ENCODE results near the gene ZNF462. TPM values are rescaled to one million over a fixed set of nuclear protein-coding genes. Genes with fewer than 3 reads are reported as not detected.

ZNF462 gene
- total RNA-seq, 1 donor from 2014 or later = 28.5 TPM

DNA sequence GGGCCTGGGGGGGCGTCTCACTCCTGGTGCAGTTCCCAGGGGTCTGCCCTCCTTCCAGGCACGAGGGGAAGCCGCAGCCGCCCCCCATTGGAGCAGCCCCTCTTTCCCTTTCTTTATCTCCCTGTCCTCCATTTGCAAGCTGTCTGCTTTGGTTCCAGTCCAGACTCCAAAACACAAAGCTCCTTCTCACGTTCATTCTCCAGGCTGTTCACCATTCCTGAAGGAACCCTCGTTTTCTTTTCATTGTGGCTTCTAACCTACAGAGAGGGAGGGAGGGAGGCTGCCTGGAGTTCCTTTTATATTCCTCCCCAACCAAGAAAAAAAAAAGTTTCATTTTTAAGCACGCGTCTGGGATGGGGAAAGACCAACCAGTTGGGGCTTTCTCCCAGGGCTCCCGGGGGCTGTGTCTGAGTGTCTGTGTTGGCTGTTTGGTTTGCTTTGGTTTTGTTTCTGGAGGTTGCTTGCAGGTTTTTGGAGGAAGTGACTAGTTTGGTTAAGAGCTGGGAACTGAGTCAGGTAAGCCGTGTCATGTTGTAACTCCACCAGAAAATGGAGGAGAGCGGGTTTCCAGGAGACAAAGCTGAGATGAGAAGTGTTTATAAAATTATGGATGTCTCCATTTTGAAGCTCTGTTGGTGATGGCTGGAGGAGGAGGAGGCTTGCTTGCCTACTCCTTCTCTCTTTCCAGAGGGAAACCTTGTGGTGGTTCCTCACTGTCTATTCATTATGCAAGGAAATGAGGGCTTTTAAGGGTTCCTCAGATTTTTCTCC lies 1.6 kb downstream of the ZNF462 start:
- H3K4me1 ChIP-seq = peaks cover 57% of the 10 kb centered on the region
- H3K36me3 ChIP-seq = no peaks in the 10 kb centered on the region
- peak overlapping the region; percentile 91 for H3K27ac ChIP-seq
- TF ChIP-seq POLR2AphosphoS5 (IDR thresholded peaks at IDR 0.05; ENCODE audit: insufficient read depth in 1 of 2, low read depth in 1 of 2) (no peak), POLR2A (IDR thresholded peaks at IDR 0.05) (no peak)
- TF ChIP-seq, protein P1, sequence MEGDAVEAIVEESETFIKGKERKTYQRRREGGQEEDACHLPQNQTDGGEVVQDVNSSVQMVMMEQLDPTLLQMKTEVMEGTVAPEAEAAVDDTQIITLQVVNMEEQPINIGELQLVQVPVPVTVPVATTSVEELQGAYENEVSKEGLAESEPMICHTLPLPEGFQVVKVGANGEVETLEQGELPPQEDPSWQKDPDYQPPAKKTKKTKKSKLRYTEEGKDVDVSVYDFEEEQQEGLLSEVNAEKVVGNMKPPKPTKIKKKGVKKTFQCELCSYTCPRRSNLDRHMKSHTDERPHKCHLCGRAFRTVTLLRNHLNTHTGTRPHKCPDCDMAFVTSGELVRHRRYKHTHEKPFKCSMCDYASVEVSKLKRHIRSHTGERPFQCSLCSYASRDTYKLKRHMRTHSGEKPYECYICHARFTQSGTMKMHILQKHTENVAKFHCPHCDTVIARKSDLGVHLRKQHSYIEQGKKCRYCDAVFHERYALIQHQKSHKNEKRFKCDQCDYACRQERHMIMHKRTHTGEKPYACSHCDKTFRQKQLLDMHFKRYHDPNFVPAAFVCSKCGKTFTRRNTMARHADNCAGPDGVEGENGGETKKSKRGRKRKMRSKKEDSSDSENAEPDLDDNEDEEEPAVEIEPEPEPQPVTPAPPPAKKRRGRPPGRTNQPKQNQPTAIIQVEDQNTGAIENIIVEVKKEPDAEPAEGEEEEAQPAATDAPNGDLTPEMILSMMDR (IDR thresholded peaks at IDR 0.05) = no peak
- no peak for DNase-seq (ENCODE audit: extremely low spot score in 2 of 2)
- H3K9me3 ChIP-seq = no peaks in the 10 kb centered on the region
- intact Hi-C loops (cut with DNase I) = loop anchor here (10.0 kb wide), 1 partner anchor 420 kb away; the partner anchor contains the start of gene RAD23B
- H3K4me3 ChIP-seq = peak overlapping the region; percentile 77 to 80
- no peaks in the 10 kb centered on the region for H3K27me3 ChIP-seq

DNA sequence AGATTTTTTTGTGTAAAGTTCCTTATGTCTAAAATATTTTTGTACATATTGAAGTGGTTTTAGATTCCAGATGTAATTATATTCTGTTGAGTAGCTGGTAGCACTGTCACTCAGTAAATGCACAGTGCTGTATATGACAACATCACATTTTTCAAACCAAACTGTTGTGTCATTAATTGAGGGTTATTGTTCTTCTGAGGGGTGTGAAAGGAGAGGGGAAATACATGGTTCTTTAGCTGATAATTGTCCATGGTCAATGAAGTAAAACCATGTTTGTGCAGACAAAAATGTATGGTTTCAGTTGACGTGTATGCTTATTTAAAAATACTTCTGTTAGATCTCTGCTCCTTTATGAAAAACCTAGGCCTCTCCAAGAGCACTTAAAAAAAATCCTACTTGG lies 3.3 kb downstream of the ZNF462 start:
- H3K4me3 ChIP-seq = no peak overlapping the region
- H3K9me3 ChIP-seq = no peaks in the 10 kb centered on the region
- intact Hi-C loops (cut with DNase I) = loop anchor here (10.0 kb wide), 1 partner anchor 419 kb away; the partner anchor contains the start of gene RAD23B
- H3K4me1 ChIP-seq = peaks cover 70% of the 10 kb centered on the region
- H3K27me3 ChIP-seq = no peaks in the 10 kb centered on the region
- TF ChIP-seq POLR2A (IDR thresholded peaks at IDR 0.05) (no peak), POLR2AphosphoS5 (IDR thresholded peaks at IDR 0.05; ENCODE audit: insufficient read depth in 1 of 2, low read depth in 1 of 2) (no peak)
- TF ChIP-seq, protein P1 (IDR thresholded peaks at IDR 0.05) = no peak
- DNase-seq (ENCODE audit: extremely low spot score in 2 of 2) = no peak
- H3K36me3 ChIP-seq = no peaks in the 10 kb centered on the region
- no peak overlapping the region for H3K27ac ChIP-seq

DNA sequence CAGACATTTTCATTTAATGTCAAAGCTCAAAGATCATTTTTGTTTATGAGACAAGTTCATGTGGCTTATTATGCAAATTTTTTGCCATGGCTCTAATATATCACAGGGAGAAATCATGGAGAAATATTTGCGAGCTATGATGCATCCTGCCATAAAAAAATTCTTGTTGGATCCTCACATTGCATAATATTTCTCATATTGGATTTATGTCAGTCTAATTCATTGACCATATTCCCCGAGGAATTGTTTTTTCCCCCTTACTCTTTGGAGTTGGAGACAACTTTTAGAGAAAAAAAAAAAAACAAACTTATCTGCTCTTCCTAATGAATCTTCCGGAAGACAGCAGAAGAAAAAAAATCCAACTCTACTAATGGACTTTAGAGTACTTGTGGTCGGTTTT lies 4.3 kb downstream of the ZNF462 start:
- DNase-seq (ENCODE audit: extremely low spot score in 2 of 2) = no peak
- intact Hi-C loops (cut with DNase I) = loop anchor here (10.0 kb wide), 1 partner anchor 418 kb away; the partner anchor contains the start of gene RAD23B
- H3K36me3 ChIP-seq = no peaks in the 10 kb centered on the region
- H3K4me1 ChIP-seq = peaks cover 75% of the 10 kb centered on the region
- peak overlapping the region; percentile 42 for H3K27ac ChIP-seq
- TF ChIP-seq POLR2A (IDR thresholded peaks at IDR 0.05) (no peak), POLR2AphosphoS5 (IDR thresholded peaks at IDR 0.05; ENCODE audit: insufficient read depth in 1 of 2, low read depth in 1 of 2) (no peak)
- TF ChIP-seq, protein P1 (IDR thresholded peaks at IDR 0.05) = no peak
- no peaks in the 10 kb centered on the region for H3K9me3 ChIP-seq
- H3K27me3 ChIP-seq = no peaks in the 10 kb centered on the region
- H3K4me3 ChIP-seq = no peak overlapping the region

DNA sequence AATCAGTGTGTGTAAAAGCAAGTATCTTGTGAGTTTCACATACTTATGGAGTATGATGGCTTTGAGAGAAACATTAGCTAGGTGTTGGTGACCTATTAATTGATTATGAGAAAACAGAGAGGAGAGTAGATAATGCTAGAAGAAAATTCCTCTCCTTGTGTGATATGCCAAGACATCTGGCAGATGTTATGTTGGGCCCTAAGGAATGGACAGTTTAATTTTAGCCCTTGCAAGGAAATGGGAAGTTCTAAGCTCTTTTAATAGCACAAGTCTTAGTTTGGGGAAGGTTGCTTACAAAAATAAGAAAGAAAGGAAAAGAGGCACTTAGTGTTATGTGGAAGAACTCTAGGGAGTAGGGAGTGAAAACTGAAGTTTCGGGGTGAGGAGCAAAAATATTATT lies 5.1 kb downstream of the ZNF462 start:
- Histone ChIP-seq H3K4me3 (no peak overlapping the region), H3K36me3 (no peaks in the 10 kb centered on the region), H3K27ac (peak overlapping the region; percentile 42), H3K9me3 (no peaks in the 10 kb centered on the region), H3K4me1 (peaks cover 83% of the 10 kb centered on the region), H3K27me3 (no peaks in the 10 kb centered on the region)
- intact Hi-C loops (cut with DNase I) = loop anchor here (10.0 kb wide), 1 partner anchor 417 kb away; the partner anchor contains the start of gene RAD23B
- TF ChIP-seq POLR2AphosphoS5 (IDR thresholded peaks at IDR 0.05; ENCODE audit: insufficient read depth in 1 of 2, low read depth in 1 of 2) (no peak), POLR2A (IDR thresholded peaks at IDR 0.05) (no peak)
- TF ChIP-seq, protein P1 (IDR thresholded peaks at IDR 0.05) = no peak
- no peak for DNase-seq (ENCODE audit: extremely low spot score in 2 of 2)

DNA sequence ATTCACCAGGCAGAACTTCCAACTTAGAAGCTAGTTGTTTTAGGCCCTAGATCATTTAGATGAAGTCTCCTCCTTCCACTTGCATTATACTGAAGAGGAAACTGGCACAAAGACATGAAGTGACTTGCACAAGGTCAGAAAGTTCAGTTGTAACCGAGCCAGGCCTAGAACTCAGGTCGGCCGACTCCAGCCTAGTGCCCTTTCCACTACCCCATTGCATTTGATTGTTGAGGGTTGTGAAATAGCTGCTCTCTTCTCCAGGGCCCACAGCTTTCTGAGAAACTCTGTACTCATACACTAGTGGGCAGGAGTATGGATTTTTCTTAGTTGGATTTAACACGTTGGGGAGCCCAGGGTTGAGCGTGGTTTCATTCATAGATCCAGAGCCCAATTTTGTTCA lies 5.6 kb downstream of the ZNF462 start:
- peaks cover 88% of the 10 kb centered on the region for H3K4me1 ChIP-seq
- no peak overlapping the region for H3K4me3 ChIP-seq
- no peak for DNase-seq (ENCODE audit: extremely low spot score in 2 of 2)
- H3K27me3 ChIP-seq = no peaks in the 10 kb centered on the region
- H3K27ac ChIP-seq = peak overlapping the region; percentile 42
- TF ChIP-seq POLR2A (IDR thresholded peaks at IDR 0.05) (no peak), POLR2AphosphoS5 (IDR thresholded peaks at IDR 0.05; ENCODE audit: insufficient read depth in 1 of 2, low read depth in 1 of 2) (peak in 1 of 2 donors; percentile 29)
- TF ChIP-seq, protein P1 (IDR thresholded peaks at IDR 0.05) = no peak
- H3K9me3 ChIP-seq = no peaks in the 10 kb centered on the region
- intact Hi-C loops (cut with DNase I) = loop anchor here (10.0 kb wide), 1 partner anchor 416 kb away; the partner anchor contains the start of gene RAD23B
- H3K36me3 ChIP-seq = no peaks in the 10 kb centered on the region

All from vagina (tissue), 2 donors.